Parathyroid adenoma (tissue), 2 donors: Measurements from ENCODE around the gene GPC5.

ENCODE experiments used
- H2AFZ ChIP-seq: fragments of 300-600 bp; sonication (generic); one replicate; pipeline ENCODE4 v1.7.0; 2017; ENCODE audit warnings: antibody characterized with exemption, mild to moderate bottlenecking
- H3K27ac ChIP-seq: fragments of 300-600 bp; sonication (generic); one replicate; pipeline ENCODE4 v1.7.0; 2017
- H3K27me3 ChIP-seq: fragments of 300-600 bp; sonication (generic); one replicate; pipeline ENCODE4 v1.7.0; 2017; ENCODE audit warnings: low read length; ENCODE audit not compliant: control insufficient read depth, insufficient read depth
- H3K36me3 ChIP-seq: fragments of 300-600 bp; sonication (generic); one replicate; pipeline ENCODE4 v1.7.0; 2017; ENCODE audit warnings: low read length; ENCODE audit not compliant: control insufficient read depth, insufficient read depth
- H3K4me1 ChIP-seq: fragments of 300-600 bp; sonication (generic); one replicate; pipeline ENCODE4 v1.7.0; 2017; ENCODE audit warnings: control low read depth
- H3K4me2 ChIP-seq: fragments of 300-600 bp; sonication (generic); one replicate; pipeline ENCODE4 v1.7.0; 2017; ENCODE audit warnings: low read length
- H3K4me3 ChIP-seq: fragments of 300-600 bp; sonication (generic); one replicate; pipeline ENCODE4 v1.7.0; 2017; ENCODE audit warnings: low read depth, low read length
- H3K79me2 ChIP-seq: fragments of 300-600 bp; sonication (generic); one replicate; pipeline ENCODE4 v1.7.0; 2017; ENCODE audit warnings: control low read depth
- H3K9ac ChIP-seq: fragments of 300-600 bp; sonication (generic); one replicate; pipeline ENCODE4 v1.7.0; 2017; ENCODE audit warnings: mild to moderate bottlenecking
- H3K9me3 ChIP-seq: fragments of 300-600 bp; sonication (generic); one replicate; pipeline ENCODE4 v1.7.0; 2017; ENCODE audit warnings: low read length; ENCODE audit not compliant: control insufficient read depth
- CTCF ChIP-seq: fragments of 300-600 bp; sonication (generic); IDR thresholded peaks from one replicate; pipeline ENCODE4 v1.7.0; 2017; ENCODE audit warnings: antibody characterized with exemption, mild to moderate bottlenecking
- donor health status: primary hyperparathyroidism.

The GPC5 gene

GRCh38 chr13:92418818-92419412 is 1020.5 kb downstream of the GPC5 start:
- no peaks in the 10 kb centered on the region for H3K27me3 ChIP-seq
- no peaks in the 10 kb centered on the region for H3K36me3 ChIP-seq
- no peak overlapping the region for H3K4me2 ChIP-seq
- no peaks in the 10 kb centered on the region for H3K4me1 ChIP-seq
- no peak overlapping the region for H3K27ac ChIP-seq
- no peak overlapping the region for H3K9ac ChIP-seq
- no peak overlapping the region for H2AFZ ChIP-seq
- H3K9me3 ChIP-seq: no peaks in the 10 kb centered on the region
- no peak overlapping the region for H3K4me3 ChIP-seq
- TF ChIP-seq CTCF: no peak
- H3K79me2 ChIP-seq: no peaks in the 10 kb centered on the region

- no peak for TF ChIP-seq CTCF
- H3K9me3 ChIP-seq: no peaks in the 10 kb centered on the region
- H3K4me2 ChIP-seq: no peak overlapping the region
- no peaks in the 10 kb centered on the region for H3K79me2 ChIP-seq
- H3K4me3 ChIP-seq: no peak overlapping the region
- H3K36me3 ChIP-seq: no peaks in the 10 kb centered on the region
- no peaks in the 10 kb centered on the region for H3K27me3 ChIP-seq
- H3K9ac ChIP-seq: no peak overlapping the region
- H3K4me1 ChIP-seq: no peaks in the 10 kb centered on the region
- H3K27ac ChIP-seq: no peak overlapping the region
- H2AFZ ChIP-seq: no peak overlapping the region
Observed at GRCh38 chr13:92429231-92429630, 1030.8 kb downstream of the GPC5 start.

- Histone ChIP-seq H3K9ac (no peak overlapping the region), H3K4me1 (no peaks in the 10 kb centered on the region), H3K79me2 (no peaks in the 10 kb centered on the region), H3K4me3 (no peak overlapping the region), H3K9me3 (no peaks in the 10 kb centered on the region), H3K27me3 (no peaks in the 10 kb centered on the region), H3K27ac (no peak overlapping the region), H2AFZ (no peak overlapping the region), H3K36me3 (no peaks in the 10 kb centered on the region), H3K4me2 (no peak overlapping the region)
- no peak for TF ChIP-seq CTCF
Observed at GRCh38 chr13:92433386-92433785, 1035.0 kb downstream of the GPC5 start.

- Histone ChIP-seq H3K9ac (no peak overlapping the region), H3K4me1 (no peaks in the 10 kb centered on the region), H3K79me2 (no peaks in the 10 kb centered on the region), H3K27me3 (no peaks in the 10 kb centered on the region), H3K27ac (no peak overlapping the region), H2AFZ (no peak overlapping the region), H3K4me3 (no peak overlapping the region), H3K9me3 (no peaks in the 10 kb centered on the region), H3K36me3 (no peaks in the 10 kb centered on the region), H3K4me2 (no peak overlapping the region)
- no peak for TF ChIP-seq CTCF
Observed at GRCh38 chr13:92433963-92434362, 1035.5 kb downstream of the GPC5 start.

- no peak overlapping the region for H3K4me3 ChIP-seq
Observed at GRCh38 chr13:92436924-92437323, 1038.5 kb downstream of the GPC5 start.

More at GRCh38 chr13:92436924-92437323, 1038.5 kb downstream of the GPC5 start:
- Histone ChIP-seq H3K4me1 (no peaks in the 10 kb centered on the region), H3K4me2 (no peak overlapping the region), H3K9me3 (no peaks in the 10 kb centered on the region), H3K27me3 (no peaks in the 10 kb centered on the region), H3K79me2 (no peaks in the 10 kb centered on the region), H2AFZ (no peak overlapping the region), H3K9ac (no peak overlapping the region), H3K27ac (no peak overlapping the region), H3K36me3 (no peaks in the 10 kb centered on the region)
- no peak for TF ChIP-seq CTCF
